A549 (cell line): ENCODE results near the gene TBC1D8. TPM values are rescaled to one million over a fixed set of nuclear protein-coding genes. Genes with fewer than 3 reads are reported as not detected.
A peak's percentile ranks its signal among the peaks of the same experiment; 100 is the strongest.

Source experiments
- ATAC-seq, 2 experiments: fragments of 200-7000 bp in 1 of 2; fragments of >200 bp in 1 of 2; cut with Nextera tagmentation in 1 of 2; cut with Tn5 transposase in 1 of 2; 3 replicates each; pipeline versions ENCODE4 v1.8.0 to v1.9.1; 2018 to 2020; ENCODE audit warnings: mild to moderate bottlenecking in 1 of 2, moderate library complexity in 1 of 2
- CTCF ChIA-PET: fragments of 300-600 bp; sonication (Branson Sonifier 250); formaldehyde crosslinking; extraction: SDS; loops from one replicate; lab custom pipeline; 2021; ENCODE audit warnings: antibody characterized with exemption, inconsistent platforms; lab: Yijun Ruan, JAX
- POLR2A ChIA-PET: fragments of 350-600 bp; formaldehyde crosslinking; extraction: SDS; loops from one replicate; lab custom pipeline; 2021; ENCODE audit warnings: antibody characterized with exemption, inconsistent platforms; lab: Yijun Ruan, JAX
- DNase-seq, 2 experiments: peaks; one replicate each; pipeline versions ENCODE4 v3.0.0 to v3.0.0-alpha.2; 2011 to 2016; ENCODE audit warnings: low read depth in 1 of 2, low spot score in 1 of 2
- FAIRE-seq: peaks from 2 replicates; lab custom pipeline; 2011; peaks lifted over from hg19 to GRCh38; lab: Jason Lieb, UNC
- H3K27ac ChIP-seq, 2 experiments: fragments of >200 bp; sonication (Bioruptor Twin); formaldehyde crosslinking; 3 replicates each; pipeline ENCODE4 v1.5.1; 2016 to 2017
- H3K4me1 ChIP-seq: fragments of >200 bp; sonication (Bioruptor Twin); formaldehyde crosslinking; 3 replicates; pipeline ENCODE4 v1.6.1; 2016
- H3K4me2 ChIP-seq: fragments of >200 bp; sonication (Bioruptor Twin); formaldehyde crosslinking; 3 replicates; pipeline ENCODE4 v1.6.1; 2016
- H3K4me3 ChIP-seq: fragments of >200 bp; sonication (Bioruptor Twin); formaldehyde crosslinking; 3 replicates; pipeline ENCODE4 v1.5.1; 2016
- H3K9me3 ChIP-seq: fragments of >200 bp; sonication (Bioruptor Twin); formaldehyde crosslinking; 3 replicates; pipeline ENCODE4 v1.6.1; 2016
- CBX2 ChIP-seq: fragments of 200-600 bp; sonication (generic); IDR thresholded peaks from 2 replicates; pipeline ENCODE4 v1.6.1; 2016; ENCODE audit warnings: low read depth, mild to moderate bottlenecking, borderline replicate concordance
- CBX8 ChIP-seq: fragments of 200-600 bp; sonication (generic); IDR thresholded peaks from 2 replicates; pipeline ENCODE4 v1.6.1; 2016
- CHD4 ChIP-seq: fragments of 200-600 bp; sonication (generic); IDR thresholded peaks from 2 replicates; pipeline ENCODE4 v1.6.1; 2016; ENCODE audit warnings: antibody characterized with exemption, mild to moderate bottlenecking, borderline replicate concordance
- EHF ChIP-seq: fragments of 250-450 bp; sonication (Bioruptor Pico); IDR thresholded peaks from 2 replicates; pipeline ENCODE4 v1.5.0; 2020; ENCODE audit warnings: mild to moderate bottlenecking
- EHMT2 ChIP-seq: fragments of 200-600 bp; sonication (generic); IDR thresholded peaks from 2 replicates; pipeline ENCODE4 v1.6.1; 2016; ENCODE audit warnings: antibody characterized with exemption, low read depth, mild to moderate bottlenecking, moderate library complexity
- ELK1 ChIP-seq: fragments of 150-350 bp; IDR thresholded peaks from 2 replicates; pipeline ENCODE4 v1.6.1; 2014; ENCODE audit warnings: low read depth, mild to moderate bottlenecking, low read length
- ESRRA ChIP-seq: fragments of 150-350 bp; IDR thresholded peaks from 2 replicates; pipeline ENCODE4 v1.6.1; 2014; ENCODE audit warnings: mild to moderate bottlenecking, low read length, borderline replicate concordance
- FOSL2 ChIP-seq, 2 experiments: fragments of 450-650 bp in 1 of 2; fragments of >200 bp in 1 of 2; sonication (Bioruptor Twin) in 1 of 2; formaldehyde crosslinking; IDR thresholded peaks; 2 replicates each; pipeline versions ENCODE4 v1.5.0 to v1.6.1; 2016 to 2020; ENCODE audit warnings: mild to moderate bottlenecking in 1 of 2, moderate library complexity in 1 of 2
- GATA3 ChIP-seq: IDR thresholded peaks from 2 replicates; pipeline ENCODE4 v1.6.1; 2012; ENCODE audit warnings: borderline replicate concordance
- HMGXB4 ChIP-seq: fragments of 250-450 bp; sonication (Bioruptor Pico); IDR thresholded peaks from 2 replicates; pipeline ENCODE4 v1.5.0; 2021; ENCODE audit warnings: mild to moderate bottlenecking, moderate library complexity, borderline replicate concordance
- HOXB5 ChIP-seq: fragments of 250-450 bp; sonication (Bioruptor Pico); IDR thresholded peaks from 2 replicates; pipeline ENCODE4 v1.5.0; 2020; ENCODE audit warnings: mild to moderate bottlenecking, moderate library complexity
- KDM1A ChIP-seq: fragments of 200-600 bp; sonication (generic); IDR thresholded peaks from 2 replicates; pipeline ENCODE4 v1.6.1; 2016; ENCODE audit warnings: low read depth, mild to moderate bottlenecking
- MAX ChIP-seq: IDR thresholded peaks from 2 replicates; pipeline ENCODE4 v1.6.1; 2012
- MAZ ChIP-seq: fragments of 150-350 bp; IDR thresholded peaks from 2 replicates; pipeline ENCODE4 v1.6.1; 2014; ENCODE audit warnings: antibody characterized with exemption, low read depth, low read length, borderline replicate concordance
- NFE2L2 ChIP-seq: fragments of 150-350 bp; conservative IDR thresholded peaks from 2 replicates; pipeline ENCODE4 v1.6.1; 2014; ENCODE audit warnings: low read length
- NR3C1 ChIP-seq: fragments of >200 bp; sonication (Bioruptor Twin); formaldehyde crosslinking; IDR thresholded peaks from 3 replicates; pipeline ENCODE4 v1.6.1; 2017
- POLR2AphosphoS2 ChIP-seq: conservative IDR thresholded peaks from 2 replicates; pipeline ENCODE4 v1.6.1; 2012; ENCODE audit warnings: low read length, improper control_type of control experiment, inconsistent platforms
- RARB ChIP-seq: fragments of 250-450 bp; sonication (Bioruptor Pico); IDR thresholded peaks from 2 replicates; pipeline ENCODE4 v1.8.0; 2021; ENCODE audit warnings: mild to moderate bottlenecking, moderate library complexity
- RCOR1 ChIP-seq: fragments of 150-350 bp; IDR thresholded peaks from 2 replicates; pipeline ENCODE4 v1.6.1; 2014; ENCODE audit warnings: antibody characterized with exemption, low read length, low read depth
- REST ChIP-seq: fragments of 200-600 bp; sonication (generic); IDR thresholded peaks from 2 replicates; pipeline ENCODE4 v1.6.1; 2016; ENCODE audit warnings: antibody characterized with exemption, mild to moderate bottlenecking, moderate library complexity
- RNF2 ChIP-seq: fragments of 200-600 bp; sonication (generic); IDR thresholded peaks from 2 replicates; pipeline ENCODE4 v1.6.1; 2016; ENCODE audit warnings: low read depth, mild to moderate bottlenecking, antibody characterized with exemption, moderate library complexity, borderline replicate concordance
- SMC3 ChIP-seq: fragments of >200 bp; sonication (Bioruptor Twin); formaldehyde crosslinking; IDR thresholded peaks from 3 replicates; pipeline ENCODE4 v1.6.1; 2018; ENCODE audit warnings: inconsistent platforms
- SREBF2 ChIP-seq: fragments of 450-650 bp; IDR thresholded peaks from 2 replicates; pipeline ENCODE4 v1.6.1; 2014; ENCODE audit warnings: mild to moderate bottlenecking, moderate library complexity
- TFCP2L1 ChIP-seq: fragments of 250-450 bp; sonication (Bioruptor Pico); IDR thresholded peaks from 2 replicates; pipeline ENCODE4 v1.5.0; 2021; ENCODE audit warnings: mild to moderate bottlenecking
- USF2 ChIP-seq: fragments of 450-650 bp; IDR thresholded peaks from 2 replicates; pipeline ENCODE4 v1.6.1; 2014; ENCODE audit warnings: antibody characterized with exemption
- ZSCAN20 ChIP-seq: fragments of 250-450 bp; sonication (Bioruptor Pico); IDR thresholded peaks from 2 replicates; pipeline ENCODE4 v1.8.0; 2022; ENCODE audit warnings: mild to moderate bottlenecking, moderate library complexity
- WGBS: methylation state at CpG from one replicate; pipeline ENCODE4 v1.1.6; 2017; ENCODE audit errors: missing lambda C conversion rate; 5-methylcytosine and 5-hydroxymethylcytosine counted together
- polyA plus RNA-seq, 4 experiments: library from polyadenylated mRNA; depleted of rRNA in 3 of 4; stranded (reverse); fragments of >200 nt; fragmentation: RNase III in 1 of 4; extraction: RNeasy Plus Mini Kit Qiagen cat#74134 plus additional on column Dnase treatment in 1 of 4; gene quantifications; 2 replicates in 3 of 4; 3 replicates in 1 of 4; pipeline ENCODE4 v1.2.3, GENCODE V29; 2011 to 2017
- TF ChIP-seq, protein P1 (sequence below): IDR thresholded peaks from 2 replicates; pipeline ENCODE4 v1.6.1; 2012; ENCODE audit warnings: low read depth, borderline replicate concordance
- TF ChIP-seq, protein P2 (sequence below): fragments of >200 bp; sonication (Bioruptor Twin); formaldehyde crosslinking; IDR thresholded peaks from 3 replicates; pipeline ENCODE4 v1.6.1; 2016

Gene TBC1D8
- polyA plus RNA-seq, 2 of the 4 experiments (the other 2 are of a cell fraction), result 35.3 to 107 TPM

- Histone ChIP-seq H3K4me2 (peak within 1 kb of the TSS; percentile 98), H3K4me3 (peak within 1 kb of the TSS; percentile 71), H3K27ac (peak within 1 kb of the TSS; percentile 86 to 98), H3K9me3 (no peaks in the 10 kb centered on the region), H3K4me1 (peaks cover 39% of the 10 kb centered on the region)
- 20% methylated on average over 48 of the region's 59 CpGs for WGBS
- ATAC-seq (peak; percentile 85 to 88), FAIRE-seq (no peak), DNase-seq (peak; percentile 94 to 98)
- CTCF ChIA-PET, result interaction anchor here (0.5 to 3.7 kb wide), 8 partner anchors 11 to 407 kb away, joined by 3 to 17 read pairs (median 3); no protein-coding TSS in a partner anchor
- POLR2A ChIA-PET, result interaction anchor here (0.6 to 2.8 kb wide), 21 partner anchors 15 to 439 kb away, joined by 3 to 22 read pairs (median 5); partner anchors contain the start of genes CNOT11, PDCL3 and TBC1D8
- TF ChIP-seq CHD4, result no peak
- TF ChIP-seq, protein P1, sequence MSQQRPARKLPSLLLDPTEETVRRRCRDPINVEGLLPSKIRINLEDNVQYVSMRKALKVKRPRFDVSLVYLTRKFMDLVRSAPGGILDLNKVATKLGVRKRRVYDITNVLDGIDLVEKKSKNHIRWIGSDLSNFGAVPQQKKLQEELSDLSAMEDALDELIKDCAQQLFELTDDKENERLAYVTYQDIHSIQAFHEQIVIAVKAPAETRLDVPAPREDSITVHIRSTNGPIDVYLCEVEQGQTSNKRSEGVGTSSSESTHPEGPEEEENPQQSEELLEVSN, result peak; percentile 100
- 0 out of 2 replicates have a peak, but pooled peaks have one; percentile 50 for TF ChIP-seq EHF (CRISPR knock-in tag)
- no peak for TF ChIP-seq KDM1A
- peak; percentile 78; the same call in 1 of the 2 replicates for TF ChIP-seq ZSCAN20 (CRISPR knock-in tag)
- TF ChIP-seq NFE2L2, result no peak
- TF ChIP-seq MAX, result peak; percentile 100
- TF ChIP-seq CBX2, result no peak
- TF ChIP-seq ESRRA, result no peak
- TF ChIP-seq SREBF2, result no peak
- TF ChIP-seq, protein P2, sequence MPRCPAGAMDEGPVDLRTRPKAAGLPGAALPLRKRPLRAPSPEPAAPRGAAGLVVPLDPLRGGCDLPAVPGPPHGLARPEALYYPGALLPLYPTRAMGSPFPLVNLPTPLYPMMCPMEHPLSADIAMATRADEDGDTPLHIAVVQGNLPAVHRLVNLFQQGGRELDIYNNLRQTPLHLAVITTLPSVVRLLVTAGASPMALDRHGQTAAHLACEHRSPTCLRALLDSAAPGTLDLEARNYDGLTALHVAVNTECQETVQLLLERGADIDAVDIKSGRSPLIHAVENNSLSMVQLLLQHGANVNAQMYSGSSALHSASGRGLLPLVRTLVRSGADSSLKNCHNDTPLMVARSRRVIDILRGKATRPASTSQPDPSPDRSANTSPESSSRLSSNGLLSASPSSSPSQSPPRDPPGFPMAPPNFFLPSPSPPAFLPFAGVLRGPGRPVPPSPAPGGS, result peak; percentile 98
- peak; percentile 30; the same call in 1 of the 2 replicates for TF ChIP-seq USF2
- no peak for TF ChIP-seq POLR2AphosphoS2
- TF ChIP-seq REST, result 0 out of 2 replicates have a peak, but pooled peaks have one; percentile 14
- no peak for TF ChIP-seq ELK1
- peak; percentile 80; the same call in 1 of the 2 replicates for TF ChIP-seq RNF2
- no peak for TF ChIP-seq NR3C1
- TF ChIP-seq EHMT2, result no peak
- TF ChIP-seq SMC3, result peak; percentile 5; the same call in 1 of the 3 replicates
- no peak for TF ChIP-seq CBX8
- TF ChIP-seq HOXB5 (CRISPR knock-in tag), result peak; percentile 89; the same call in 1 of the 2 replicates
- peak; percentile 45 for TF ChIP-seq GATA3
- no peak for TF ChIP-seq RCOR1
- TF ChIP-seq HMGXB4 (CRISPR knock-in tag), result peak; percentile 70; the same call in 1 of the 2 replicates
- no peak for TF ChIP-seq FOSL2 (IDR thresholded peaks at IDR 0.05)
- no peak for TF ChIP-seq FOSL2 (CRISPR knock-in tag; IDR thresholded peaks at IDR 0.05)
- TF ChIP-seq MAZ, result no peak
- 0 out of 2 replicates have a peak, but pooled peaks have one; percentile 47 for TF ChIP-seq RARB
- TF ChIP-seq TFCP2L1 (CRISPR knock-in tag), result peak; percentile 55; the same call in 1 of the 2 replicates
Observed at GRCh38 chr2:101001691-101002561, 149.3 kb downstream of the TBC1D8 start, which contains the start of gene RPL31. TSS of gene RPL31 (plus strand) at chr2:101002289. CDS start at chr2:101002702, 413 bp downstream.
